RWPE2 (cell line): ENCODE data around the gene GREB1.

ENCODE experiments used
- ATAC-seq: fragments of 200-7000 bp; cut with Tn5 transposase; 3 replicates; pipeline ENCODE4 v1.9.1; 2021; ENCODE audit warnings: low read depth
- DNase-seq: peaks from one replicate; pipeline ENCODE4 v3.0.0-alpha.2; 2020; ENCODE audit warnings: low spot score
- H3K27ac ChIP-seq: fragments of 450-650 bp; 2 replicates; pipeline ENCODE4 v1.5.1; 2017; ENCODE audit warnings: mild to moderate bottlenecking; ENCODE audit not compliant: poor library complexity, severe bottlenecking
- H3K27me3 ChIP-seq: fragments of 250-450 bp; sonication (Bioruptor Pico); 2 replicates; pipeline ENCODE4 v1.5.1; 2021; ENCODE audit warnings: mild to moderate bottlenecking, moderate library complexity; ENCODE audit not compliant: insufficient read depth, poor library complexity, severe bottlenecking
- H3K36me3 ChIP-seq: fragments of 250-450 bp; sonication (Bioruptor Pico); 2 replicates; pipeline ENCODE4 v1.5.1; 2020; ENCODE audit warnings: low read depth, mild to moderate bottlenecking, moderate library complexity
- H3K4me1 ChIP-seq: fragments of 250-450 bp; sonication (Bioruptor Pico); 2 replicates; pipeline ENCODE4 v1.5.1; 2021; ENCODE audit warnings: mild to moderate bottlenecking, moderate library complexity; ENCODE audit not compliant: insufficient read depth, poor library complexity, severe bottlenecking
- H3K4me3 ChIP-seq: fragments of 250-450 bp; sonication (Bioruptor Pico); 2 replicates; pipeline ENCODE4 v1.5.1; 2021; ENCODE audit warnings: mild to moderate bottlenecking, moderate library complexity; ENCODE audit not compliant: severe bottlenecking
- H3K9me3 ChIP-seq: fragments of 250-450 bp; sonication (Bioruptor Pico); 2 replicates; pipeline ENCODE4 v1.5.1; 2021; ENCODE audit warnings: mild to moderate bottlenecking, moderate library complexity; ENCODE audit not compliant: severe bottlenecking
- CTCF ChIP-seq: fragments of 450-650 bp; IDR thresholded peaks from one replicate; pipeline ENCODE4 v1.5.1; 2017; ENCODE audit warnings: mild to moderate bottlenecking, moderate library complexity; ENCODE audit not compliant: poor library complexity, severe bottlenecking

The GREB1 gene

GRCh38 chr2:11569636-11570035 is 35.8 kb downstream of the GREB1 start:
- ATAC-seq (no peak), DNase-seq (peak; percentile 18)
- Histone ChIP-seq H3K9me3 (no peaks in the 10 kb centered on the region), H3K4me3 (no peak overlapping the region), H3K4me1 (no peaks in the 10 kb centered on the region), H3K27ac (no peak overlapping the region), H3K27me3 (no peaks in the 10 kb centered on the region), H3K36me3 (no peaks in the 10 kb centered on the region)
- no peak for TF ChIP-seq CTCF

GRCh38 chr2:11571170-11571569 is 37.3 kb downstream of the GREB1 start:
- Histone ChIP-seq H3K4me3 (no peak overlapping the region), H3K27ac (no peak overlapping the region), H3K9me3 (no peaks in the 10 kb centered on the region), H3K36me3 (no peaks in the 10 kb centered on the region), H3K27me3 (no peaks in the 10 kb centered on the region), H3K4me1 (no peaks in the 10 kb centered on the region)
- ATAC-seq (no peak), DNase-seq (no peak)
- TF ChIP-seq CTCF: no peak

GRCh38 chr2:11572996-11573395 is 39.2 kb downstream of the GREB1 start:
- no peaks in the 10 kb centered on the region for H3K36me3 ChIP-seq
- TF ChIP-seq CTCF: no peak
- no peaks in the 10 kb centered on the region for H3K9me3 ChIP-seq
- H3K27me3 ChIP-seq: no peaks in the 10 kb centered on the region
- no peak for ATAC-seq
- H3K27ac ChIP-seq: no peak overlapping the region
- peak; percentile 9 for DNase-seq
- no peak overlapping the region for H3K4me3 ChIP-seq
- H3K4me1 ChIP-seq: no peaks in the 10 kb centered on the region

- DNase-seq (peak; percentile 14), ATAC-seq (no peak)
- Histone ChIP-seq H3K4me1 (no peaks in the 10 kb centered on the region), H3K27ac (no peak overlapping the region), H3K27me3 (no peaks in the 10 kb centered on the region), H3K4me3 (no peak overlapping the region), H3K36me3 (no peaks in the 10 kb centered on the region), H3K9me3 (no peaks in the 10 kb centered on the region)
- no peak for TF ChIP-seq CTCF
Measured at GRCh38 chr2:11573418-11574175, 39.8 kb downstream of the GREB1 start.

GRCh38 chr2:11574176-11575046 is 40.6 kb downstream of the GREB1 start:
- Histone ChIP-seq H3K36me3 (no peaks in the 10 kb centered on the region), H3K9me3 (no peaks in the 10 kb centered on the region), H3K4me1 (no peaks in the 10 kb centered on the region), H3K4me3 (no peak overlapping the region), H3K27ac (no peak overlapping the region), H3K27me3 (no peaks in the 10 kb centered on the region)
- no peak for TF ChIP-seq CTCF
- DNase-seq (peak; percentile 11), ATAC-seq (no peak)
